GM18517 (cell line): Measurements from ENCODE around the gene ARHGAP26.

Experiments
- ATAC-seq: cut with Tn5 transposase; IDR thresholded peaks from one replicate; pipeline ENCODE4 v1.9.1; 2021; ENCODE audit warnings: mild to moderate bottlenecking, moderate library complexity; ENCODE audit not compliant: unreplicated experiment

The ARHGAP26 gene

DNA sequence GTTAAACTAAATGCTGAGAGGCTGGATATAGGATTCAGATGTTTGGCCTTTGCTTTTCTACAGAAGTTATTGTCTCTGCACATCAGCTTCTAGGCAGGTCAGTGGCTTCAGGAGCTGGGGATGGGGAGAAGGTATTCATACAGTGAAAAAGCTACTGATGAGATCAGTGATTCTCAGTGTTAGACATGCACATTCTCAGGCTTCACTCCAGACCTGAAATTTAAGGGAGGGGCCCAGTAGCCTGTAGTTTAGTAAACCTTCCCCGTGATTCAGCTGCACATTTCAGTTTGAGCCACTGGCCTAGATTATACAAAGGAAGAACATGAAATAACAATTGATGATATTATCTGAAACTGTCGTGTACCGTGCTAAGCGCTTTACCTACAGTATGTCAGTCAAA lies 127.2 kb downstream of the ARHGAP26 start:
- ATAC-seq: no peak

DNA sequence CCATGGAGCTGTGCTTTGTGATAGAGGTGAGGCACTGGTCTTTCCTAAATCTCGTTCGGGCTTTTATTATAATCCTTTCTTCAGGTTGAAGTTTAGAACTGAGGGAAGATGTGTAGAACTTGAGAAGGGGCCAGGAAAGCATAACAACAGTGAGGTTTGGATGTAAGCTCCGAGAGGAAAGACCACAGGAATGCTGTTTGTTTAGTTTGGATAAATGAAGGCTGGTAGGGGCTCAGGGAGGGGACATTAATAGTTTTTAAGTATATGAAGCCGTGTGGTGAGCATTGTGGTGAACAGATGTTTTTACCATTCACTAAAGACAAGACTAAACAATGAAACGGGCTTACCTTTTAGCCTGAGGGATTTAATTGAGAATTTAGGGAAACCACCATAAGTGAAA lies 130.8 kb downstream of the ARHGAP26 start:
- ATAC-seq: no peak

DNA sequence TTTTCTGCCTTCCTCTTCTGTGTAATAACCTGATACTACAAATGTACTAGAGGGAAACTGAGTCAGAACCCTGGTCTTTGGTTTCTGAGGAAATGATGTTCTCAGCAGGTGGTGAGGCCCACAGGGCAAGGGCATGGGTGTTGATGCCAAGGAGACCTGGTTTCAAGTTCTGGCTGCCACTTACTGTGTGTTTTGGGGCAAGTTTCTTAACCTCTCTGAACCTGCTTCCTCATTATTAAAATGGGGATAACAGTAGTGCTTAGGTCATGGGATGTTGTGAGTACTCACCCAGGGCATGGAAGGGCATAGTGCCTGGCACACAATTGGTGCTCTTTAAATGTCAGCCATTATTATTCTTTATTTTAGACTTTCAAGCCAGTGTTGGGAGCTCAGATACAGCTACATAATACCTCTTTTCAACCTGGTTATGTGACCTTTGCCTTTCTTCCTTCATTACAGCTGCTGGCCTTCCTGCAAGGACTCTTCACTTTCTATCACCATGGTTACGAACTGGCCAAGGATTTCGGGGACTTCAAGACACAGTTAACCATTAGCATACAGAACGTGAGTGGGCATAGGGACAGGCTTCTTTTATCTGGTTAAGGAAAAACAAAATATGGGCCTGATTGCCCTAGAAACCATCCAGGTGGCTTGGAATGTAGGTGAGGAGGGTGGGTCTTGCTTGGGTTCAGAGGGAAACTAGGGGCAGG lies 131.5 kb downstream of the ARHGAP26 start:
- ATAC-seq: no peak

DNA sequence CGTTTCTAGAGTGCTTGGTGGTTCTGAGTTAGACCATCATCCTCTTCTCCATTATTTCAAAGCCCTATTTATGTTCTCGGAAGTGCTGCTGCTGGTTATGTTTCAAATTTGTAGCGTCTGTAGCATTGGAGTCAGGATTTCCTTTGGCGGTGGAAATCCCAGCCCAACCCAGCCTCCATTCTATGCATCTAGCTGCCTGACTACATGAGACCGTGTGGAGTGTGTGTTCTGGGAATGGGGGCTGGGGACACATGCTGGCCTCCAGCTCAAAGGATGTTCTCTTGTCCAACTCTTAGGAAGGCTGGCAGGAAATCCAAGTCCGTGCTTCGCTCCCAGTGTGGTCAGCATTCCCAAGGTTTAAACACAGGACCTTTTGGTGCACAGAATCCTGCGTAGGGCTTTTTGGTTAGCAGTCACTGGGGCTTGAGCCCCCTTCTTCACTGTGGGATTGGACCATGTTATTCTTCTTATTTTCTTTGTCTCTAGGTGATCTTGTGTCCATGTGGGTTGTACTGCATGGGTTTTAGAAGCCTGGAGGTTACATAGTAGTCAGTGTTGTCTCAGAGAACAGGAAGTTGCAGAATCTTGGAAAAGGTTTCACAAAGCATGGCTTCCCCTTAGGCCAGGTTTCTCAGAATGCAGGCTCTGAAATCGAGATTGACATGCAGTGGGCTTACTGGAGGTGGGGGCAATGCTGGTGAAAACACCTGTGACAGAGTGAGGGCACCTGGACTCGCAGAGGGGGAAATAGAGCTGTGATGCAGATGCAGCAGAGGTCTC lies 132.2 kb downstream of the ARHGAP26 start:
- ATAC-seq: no peak

DNA sequence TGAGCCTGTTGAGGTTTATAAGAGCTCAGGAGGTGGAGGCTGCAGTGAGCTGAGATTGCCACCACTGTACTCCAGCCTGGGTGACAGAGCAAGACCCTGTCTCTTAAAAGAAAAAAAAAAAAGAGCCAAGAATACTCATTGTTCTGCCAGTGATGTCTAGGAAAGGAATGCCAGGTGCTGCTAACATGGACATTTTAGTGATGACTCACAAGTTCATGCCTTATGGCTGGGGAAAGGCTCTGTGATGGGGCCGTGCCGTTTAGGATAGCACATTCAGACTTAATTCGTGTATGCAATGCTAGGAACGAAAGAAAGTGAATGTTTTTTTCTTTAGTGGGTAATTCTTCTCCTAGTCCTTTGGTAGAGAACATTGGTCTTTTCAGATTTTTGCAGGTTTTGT lies 134.2 kb downstream of the ARHGAP26 start:
- ATAC-seq: no peak

DNA sequence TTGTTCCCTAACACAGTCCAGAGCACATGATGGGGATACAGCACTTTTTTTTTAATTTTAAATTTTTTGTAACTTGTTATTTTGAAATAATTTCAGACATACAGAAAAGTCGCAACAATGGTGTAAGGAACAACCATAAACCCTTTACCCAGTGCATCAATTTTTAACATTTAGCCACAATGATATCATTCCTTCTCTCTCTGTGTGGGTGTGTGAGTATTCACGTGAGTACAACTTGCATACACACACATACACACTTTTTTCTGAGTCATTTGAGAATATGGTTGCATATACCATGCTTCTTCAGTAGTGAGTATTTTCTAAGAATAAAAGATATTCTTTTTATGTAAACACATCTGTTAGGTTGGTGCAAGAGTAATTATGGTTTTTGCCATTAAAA lies 135.2 kb downstream of the ARHGAP26 start:
- no peak for ATAC-seq

DNA sequence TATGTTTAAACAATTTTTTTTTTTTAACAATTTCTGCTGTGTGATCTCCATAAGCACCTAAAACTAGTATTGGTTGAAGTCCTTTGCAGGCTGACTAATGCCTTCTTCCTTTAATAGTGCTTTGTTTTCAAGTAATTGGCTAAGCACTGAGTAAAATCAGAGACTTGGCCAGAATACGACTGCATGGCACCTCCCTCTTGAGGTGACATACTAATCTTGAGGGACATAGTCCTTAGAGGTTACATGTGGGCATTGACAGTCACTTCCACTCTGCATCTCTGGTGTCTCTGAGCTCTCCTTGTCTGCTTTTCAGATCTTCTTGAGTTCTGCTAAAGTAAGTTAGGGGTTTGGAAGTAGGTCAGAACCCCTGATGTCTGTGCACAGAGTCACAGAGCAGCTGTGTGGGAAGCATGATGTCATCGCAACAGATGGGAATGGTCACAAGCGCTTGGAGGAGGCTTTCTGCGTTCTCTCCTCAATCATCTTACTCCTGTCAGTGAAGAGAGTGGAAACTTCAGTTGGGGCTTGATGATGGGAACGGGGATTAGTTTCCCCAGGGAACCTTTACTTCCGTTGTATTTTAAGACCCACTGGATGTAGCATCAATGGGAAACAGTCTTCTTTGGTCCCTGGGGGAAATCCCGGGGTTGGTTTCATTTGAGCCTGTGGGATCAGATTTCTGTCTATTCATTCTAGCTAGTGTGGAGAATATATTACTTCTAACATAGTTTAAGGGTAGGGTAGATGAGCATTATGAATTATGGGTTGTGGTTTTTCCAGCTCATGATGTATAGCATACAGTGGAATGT lies 136.9 kb downstream of the ARHGAP26 start:
- no peak for ATAC-seq

DNA sequence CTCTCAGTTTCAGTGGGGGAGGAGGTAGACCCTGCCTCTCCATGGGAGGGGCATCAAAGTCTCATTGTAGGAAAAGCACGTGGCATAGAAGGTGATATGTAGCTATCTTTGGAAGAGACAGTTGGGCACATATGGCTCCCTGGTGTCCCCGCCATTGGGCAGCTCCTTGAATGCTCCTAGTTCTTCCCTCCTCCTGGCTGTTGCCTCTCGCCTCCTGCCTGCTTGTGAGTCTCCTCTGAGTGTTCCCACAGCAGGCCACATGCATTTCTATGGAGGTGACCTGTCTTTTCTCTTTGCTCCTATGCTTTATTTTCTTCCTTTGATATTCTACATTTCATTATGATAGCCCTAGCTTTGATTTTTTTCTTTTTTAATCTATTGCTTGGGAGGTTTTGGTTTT lies 138.5 kb downstream of the ARHGAP26 start:
- no peak for ATAC-seq

DNA sequence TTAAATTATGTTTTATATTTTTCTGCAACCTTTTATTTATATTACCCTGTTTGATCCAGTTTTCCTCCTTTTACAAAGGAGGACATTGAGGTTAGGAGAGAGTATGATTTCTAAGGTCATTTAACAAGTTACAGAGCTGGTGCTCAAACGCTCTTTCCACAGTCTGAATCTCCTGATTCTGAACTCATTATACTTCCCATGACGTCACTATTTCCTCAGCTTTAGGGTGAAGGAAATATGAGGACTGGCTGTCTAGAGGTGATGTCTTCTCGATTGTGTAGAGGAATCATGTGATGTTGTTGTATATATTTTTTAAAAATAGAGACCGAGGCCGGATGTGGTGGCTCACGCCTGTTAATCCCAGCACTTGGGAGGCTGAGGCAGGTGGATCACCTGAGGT lies 140.0 kb downstream of the ARHGAP26 start:
- no peak for ATAC-seq

DNA sequence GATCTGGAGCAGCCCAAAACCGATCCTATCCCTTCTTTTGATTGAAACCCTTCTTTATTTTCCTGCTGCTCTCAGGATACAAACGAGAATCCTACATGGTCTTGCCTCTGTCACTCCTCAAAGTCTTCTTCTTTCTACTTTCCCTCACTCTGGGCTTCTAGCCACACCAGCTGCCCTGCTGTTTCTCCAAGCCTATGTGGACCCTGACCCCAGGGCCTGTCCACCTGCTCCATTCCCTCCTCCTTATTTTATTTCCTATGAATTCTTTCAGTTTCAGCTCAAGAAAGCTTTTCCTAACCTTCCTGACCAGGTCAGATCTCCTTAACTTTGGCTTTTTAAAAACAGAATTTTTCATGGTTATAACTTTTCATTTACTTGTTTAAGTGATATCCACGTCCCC lies 141.0 kb downstream of the ARHGAP26 start:
- no peak for ATAC-seq

DNA sequence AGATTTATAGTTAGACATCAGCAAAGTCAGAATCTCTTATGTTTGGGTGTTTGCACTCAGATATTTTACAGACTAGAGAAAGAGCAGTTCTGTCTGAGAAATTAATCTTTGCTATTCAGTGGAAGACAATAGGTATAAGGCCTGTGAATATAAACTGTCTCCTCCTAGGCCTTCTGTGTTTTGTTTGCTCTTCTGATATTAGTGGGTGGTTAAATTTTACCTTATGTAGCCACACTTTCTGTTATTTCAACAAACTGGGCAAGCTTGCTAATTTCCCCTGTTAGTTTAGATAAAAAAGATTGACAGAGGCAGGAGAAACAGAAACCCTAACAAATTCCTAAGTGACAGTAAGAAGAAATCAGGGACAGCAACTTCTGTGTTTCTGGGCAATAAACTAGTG lies 141.6 kb downstream of the ARHGAP26 start:
- no peak for ATAC-seq

DNA sequence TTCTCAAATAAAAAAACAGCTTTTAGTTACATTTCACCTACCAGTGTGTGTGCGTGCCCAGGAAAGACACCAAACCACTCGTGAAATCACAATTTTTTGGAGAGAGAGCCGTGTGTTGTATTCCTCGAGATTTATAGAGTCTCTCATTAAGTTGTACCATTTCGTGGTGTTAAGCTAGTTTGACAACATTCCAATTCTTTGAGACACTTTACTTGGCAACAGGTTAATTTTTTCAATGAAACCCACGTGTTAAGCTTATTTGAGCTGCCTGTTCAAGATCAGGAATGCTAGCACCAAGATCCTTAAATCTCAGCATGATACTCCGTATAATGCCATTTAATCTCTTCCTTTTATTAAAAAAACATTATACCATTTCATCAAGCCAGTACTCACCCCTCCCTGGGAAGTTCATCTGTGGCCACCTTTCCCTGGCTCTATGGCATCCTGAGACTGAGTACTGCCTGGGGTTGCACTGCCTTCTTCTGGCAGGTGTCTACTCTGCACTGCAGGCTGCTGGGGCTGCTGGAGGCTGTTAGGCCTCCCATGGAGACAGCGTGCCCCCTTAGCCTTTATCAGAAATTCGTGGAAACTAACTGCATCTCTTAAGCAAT lies 143.7 kb downstream of the ARHGAP26 start:
- ATAC-seq: no peak

DNA sequence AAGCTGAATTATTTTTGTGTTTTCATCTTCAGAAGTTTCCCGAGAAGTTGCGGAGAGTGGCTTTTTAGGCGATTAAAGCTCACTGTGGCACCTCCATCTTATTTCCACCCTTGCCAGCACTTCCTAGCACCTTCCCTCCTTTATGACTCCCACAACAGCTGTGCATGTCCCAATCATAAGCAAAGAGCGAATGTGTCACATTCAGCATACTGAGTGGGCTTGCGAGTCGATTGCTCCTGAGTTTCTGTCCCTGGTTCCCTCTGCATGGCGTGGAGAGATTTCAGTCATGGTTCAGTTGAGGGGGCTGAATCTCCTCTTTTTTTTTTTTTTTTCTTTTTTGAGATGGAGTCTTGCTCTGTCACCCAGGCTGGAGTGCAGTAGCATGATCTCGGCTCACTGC lies 144.9 kb downstream of the ARHGAP26 start:
- ATAC-seq: no peak

DNA sequence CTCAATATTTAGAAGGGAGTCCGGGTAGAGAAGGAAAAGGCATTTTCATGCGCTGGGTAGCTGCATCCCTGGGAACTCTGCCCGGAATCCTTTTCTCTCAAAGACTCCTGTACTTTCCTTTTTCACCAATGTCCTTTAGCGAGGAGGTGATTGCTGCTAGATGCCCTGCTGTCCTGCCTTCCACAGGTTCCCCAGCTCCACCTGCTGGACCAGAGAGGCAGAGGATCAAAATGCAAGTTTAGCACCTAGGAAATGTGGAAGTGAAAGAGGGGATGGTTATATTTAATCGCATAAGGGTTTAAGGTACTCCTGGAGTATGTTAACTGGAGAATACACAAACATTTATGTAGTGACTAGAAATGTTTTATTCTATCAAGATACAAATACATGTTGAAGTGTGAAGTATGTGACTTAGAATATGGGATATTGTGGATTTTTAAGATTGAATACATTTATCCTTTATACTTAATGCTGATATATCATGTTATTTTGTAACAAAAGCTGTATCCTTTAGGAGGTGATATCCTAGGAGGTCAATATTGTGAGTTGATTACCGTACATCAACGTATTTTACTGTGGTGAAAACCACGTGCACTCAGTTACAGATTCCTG lies 145.7 kb downstream of the ARHGAP26 start:
- peak; percentile 73 for ATAC-seq

DNA sequence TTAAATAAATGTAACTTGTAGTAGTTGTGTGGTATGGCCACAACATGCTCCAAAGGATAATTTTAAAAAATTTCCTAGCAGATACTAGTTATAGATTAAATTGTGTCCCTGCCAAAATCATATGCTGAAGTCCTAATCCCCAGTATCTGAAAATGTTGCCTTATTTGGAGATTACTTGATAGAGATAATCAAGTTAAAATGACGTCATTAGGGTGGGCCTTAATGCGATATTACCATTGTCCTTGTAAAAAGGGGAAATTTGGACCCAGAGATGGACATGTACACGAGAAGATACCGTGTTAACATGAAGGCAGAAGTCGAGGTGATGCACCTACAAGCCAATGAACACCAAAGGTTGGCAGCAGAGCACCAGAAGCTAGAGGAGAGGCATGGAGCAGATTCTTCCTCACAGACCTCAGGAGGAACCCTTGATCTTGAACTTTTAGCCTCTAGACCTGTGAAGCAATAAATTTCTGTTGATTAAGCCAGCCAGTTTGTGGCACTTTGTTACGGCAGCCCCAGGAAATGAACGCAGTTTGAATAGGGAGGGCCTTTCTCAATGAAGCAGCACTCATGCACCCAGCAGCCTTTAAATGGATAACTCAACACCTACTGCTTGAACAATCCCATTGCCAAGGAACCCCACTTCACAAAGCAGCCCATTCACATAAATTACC lies 148.9 kb downstream of the ARHGAP26 start:
- no peak for ATAC-seq

DNA sequence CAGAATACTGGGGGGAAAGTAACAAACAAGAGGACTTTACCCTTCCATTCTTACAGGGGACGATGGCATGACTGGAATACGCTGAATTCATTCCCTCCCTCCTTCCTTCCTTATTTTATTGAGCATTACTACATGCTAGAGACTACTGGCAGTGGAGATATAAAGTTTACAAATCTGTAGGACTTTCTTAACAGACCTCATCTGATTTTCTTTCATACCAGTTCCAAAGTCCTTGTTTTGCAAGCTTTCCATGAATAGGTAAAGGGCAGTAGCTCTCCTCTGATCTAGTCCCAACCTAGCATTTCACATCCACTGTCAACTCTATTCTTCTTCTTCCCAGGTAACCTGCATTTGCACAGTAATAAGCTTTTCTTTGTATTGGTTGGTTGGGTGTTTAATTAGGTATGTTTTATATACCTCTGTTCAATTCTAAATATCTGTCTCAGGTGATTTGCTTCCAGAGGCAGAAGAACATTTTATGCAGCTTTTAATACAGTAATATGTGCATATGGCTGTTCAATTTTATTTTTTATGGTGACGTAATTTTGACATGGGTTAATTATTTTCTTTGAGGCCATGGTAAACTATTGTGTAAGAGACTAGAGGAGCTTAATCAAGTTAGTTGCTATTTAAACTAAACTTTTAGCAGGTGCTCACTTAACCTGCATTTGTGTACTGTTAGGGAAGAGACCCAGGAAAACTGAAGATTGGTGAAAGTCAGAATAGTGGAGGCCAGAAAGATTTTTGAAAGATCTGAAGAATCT lies 150.9 kb downstream of the ARHGAP26 start:
- ATAC-seq: no peak

DNA sequence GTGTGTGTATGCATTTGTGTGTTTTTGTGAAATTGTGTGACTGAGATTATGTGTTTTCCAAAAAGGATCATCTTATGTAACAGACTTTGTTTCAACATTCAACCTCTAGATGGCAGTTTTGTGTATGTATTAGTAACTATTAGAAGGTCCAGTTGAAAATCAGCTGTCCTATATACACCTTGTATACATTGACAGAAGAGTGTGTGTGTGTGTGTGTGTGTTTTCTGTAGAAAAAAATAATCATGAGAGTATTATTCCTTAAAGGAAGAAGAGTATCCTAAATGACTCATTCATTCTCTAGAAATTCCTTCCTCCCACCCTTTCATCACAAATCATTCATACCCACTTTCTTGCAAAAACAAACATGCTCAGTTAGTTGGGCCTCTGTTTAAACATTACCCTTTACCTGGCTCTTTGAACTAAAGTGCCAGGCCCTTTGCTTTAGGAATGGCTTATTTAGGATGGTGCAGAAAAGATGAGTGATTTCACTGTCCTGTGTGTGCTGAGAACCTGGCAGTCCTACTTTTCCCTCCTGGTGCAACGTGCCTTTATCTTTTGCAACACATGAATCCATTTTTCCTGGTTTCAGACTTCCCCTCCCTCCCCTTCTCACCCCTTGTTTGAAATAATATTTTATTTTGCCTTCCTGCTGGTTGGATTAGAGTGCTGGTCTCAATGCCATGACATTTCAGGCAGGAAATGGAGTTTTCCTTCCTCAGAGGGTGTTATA lies 152.2 kb downstream of the ARHGAP26 start:
- ATAC-seq: peak; percentile 76

DNA sequence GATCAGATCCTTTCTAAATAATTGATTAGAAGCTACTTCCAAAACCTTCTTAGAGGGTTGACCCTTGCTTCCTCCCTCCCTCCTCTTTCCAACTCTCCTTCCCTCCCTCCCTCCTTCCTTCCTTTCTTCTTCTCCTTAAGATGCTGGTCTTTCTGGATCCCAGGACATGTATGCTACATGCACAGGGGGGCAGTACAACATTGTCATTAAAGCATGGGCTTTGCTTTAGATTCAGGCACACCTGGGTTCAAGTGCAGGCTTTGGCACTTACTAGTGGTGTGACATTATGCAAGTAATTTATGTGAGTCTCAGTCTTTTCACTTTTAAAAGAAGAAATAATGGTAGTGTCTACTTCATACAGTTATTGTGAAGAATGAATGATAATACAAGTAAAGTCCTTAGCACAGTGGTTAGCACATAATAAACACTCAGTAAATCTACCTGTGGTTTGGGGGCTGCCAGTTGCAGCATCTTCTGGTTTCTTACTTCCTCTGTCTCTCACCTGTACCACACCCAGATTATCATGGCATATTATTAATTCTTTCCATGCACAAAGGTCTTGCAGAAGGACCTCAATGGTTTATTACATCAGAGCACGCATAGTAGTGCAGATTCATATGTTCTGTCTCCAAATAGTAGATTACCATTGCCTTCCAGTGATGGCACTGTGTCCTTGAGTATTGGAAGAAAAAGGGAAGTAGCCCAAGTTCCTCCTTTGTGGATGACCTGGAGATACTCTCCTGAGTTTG lies 154.1 kb downstream of the ARHGAP26 start:
- no peak for ATAC-seq
